HEK293T (cell line): ENCODE results near the gene RC3H1.

ENCODE experiments used
- ARNT ChIP-seq: fragments of 450-650 bp; IDR thresholded peaks from 2 replicates; pipeline ENCODE4 v1.6.1; 2017; ENCODE audit warnings: mild to moderate bottlenecking
- BHLHE40 ChIP-seq: fragments of 450-650 bp; IDR thresholded peaks from 2 replicates; pipeline ENCODE4 v1.6.1; 2016; ENCODE audit warnings: mild to moderate bottlenecking, moderate library complexity, borderline replicate concordance
- ELF4 ChIP-seq: fragments of 450-650 bp; IDR thresholded peaks from 2 replicates; pipeline ENCODE4 v1.6.1; 2017; ENCODE audit warnings: antibody characterized with exemption
- FOXK2 ChIP-seq: fragments of 450-650 bp; IDR thresholded peaks from 2 replicates; pipeline ENCODE4 v1.6.1; 2016; ENCODE audit warnings: mild to moderate bottlenecking
- FOXM1 ChIP-seq: fragments of 450-650 bp; IDR thresholded peaks from 2 replicates; pipeline ENCODE4 v1.6.1; 2017; ENCODE audit warnings: mild to moderate bottlenecking, borderline replicate concordance
- NFRKB ChIP-seq: fragments of 450-650 bp; IDR thresholded peaks from 2 replicates; pipeline ENCODE4 v1.6.1; 2016; ENCODE audit warnings: mild to moderate bottlenecking, moderate library complexity
- SP1 ChIP-seq: fragments of 450-650 bp; IDR thresholded peaks from 2 replicates; pipeline ENCODE4 v1.6.1; 2017
- SUZ12 ChIP-seq: fragments of 450-650 bp; IDR thresholded peaks from 2 replicates; pipeline ENCODE4 v1.6.1; 2016; ENCODE audit warnings: mild to moderate bottlenecking
- TARDBP ChIP-seq: fragments of 450-650 bp; IDR thresholded peaks from 2 replicates; pipeline ENCODE4 v1.6.1; 2016

DNA sequence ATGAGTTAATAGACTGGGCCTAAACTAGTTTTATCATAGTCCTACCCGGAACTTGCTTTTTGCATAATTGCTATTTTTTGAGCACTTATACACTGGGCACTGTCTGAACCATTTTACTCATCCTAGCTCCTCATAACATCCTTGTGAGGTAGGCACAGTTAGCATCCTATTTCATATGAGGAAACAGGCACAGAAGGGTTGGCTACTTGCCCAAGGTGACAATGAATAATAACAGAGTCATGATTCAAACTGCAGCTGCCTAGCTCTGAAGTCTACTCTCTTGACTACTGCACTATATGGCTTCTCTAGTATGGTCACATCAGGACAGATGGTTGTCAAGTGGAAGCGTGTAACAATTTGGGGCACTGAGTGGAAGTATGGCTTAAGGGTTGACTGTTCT, 18.2 kb upstream of the RC3H1 start:
- TF ChIP-seq FOXK2: no peak
- no peak for TF ChIP-seq SUZ12
- TF ChIP-seq SP1: no peak
- no peak for TF ChIP-seq ELF4
- TF ChIP-seq NFRKB: no peak
- no peak for TF ChIP-seq FOXM1
- no peak for TF ChIP-seq TARDBP
- no peak for TF ChIP-seq ARNT
- TF ChIP-seq BHLHE40: no peak
